Neural cell (in vitro differentiated cells): ENCODE measurements around the gene ATP6AP1. TPM values are rescaled to one million over a fixed set of nuclear protein-coding genes. Genes with fewer than 3 reads are reported as not detected.

ENCODE experiments used
- H2AFZ ChIP-seq: fragments of 200-600, 300-800 bp; sonication (generic), shearing (Covaris generic); 2 replicates; pipeline ENCODE4 v1.6.0; 2014; ENCODE audit warnings: low read depth, mild to moderate bottlenecking, antibody characterized with exemption, low read length, moderate library complexity
- H3F3A ChIP-seq: fragments of 200-600 bp; shearing (Covaris generic); 2 replicates; pipeline ENCODE4 v1.6.1; 2016; ENCODE audit warnings: mild to moderate bottlenecking, moderate library complexity, mixed read lengths, antibody characterized with exemption, low read length; ENCODE audit not compliant: insufficient read depth, poor library complexity, severe bottlenecking
- H3K27ac ChIP-seq: fragments of 200-600, 300-800 bp; sonication (generic), shearing (Covaris generic); 2 replicates; pipeline ENCODE4 v1.5.1; 2014; ENCODE audit warnings: mild to moderate bottlenecking, low read length, moderate library complexity
- H3K27me3 ChIP-seq: fragments of 300-800, 200-600 bp; sonication (generic), shearing (Covaris generic); 2 replicates; pipeline ENCODE4 v1.6.0; 2014; ENCODE audit warnings: mild to moderate bottlenecking, low read depth, low read length, moderate library complexity; ENCODE audit not compliant: insufficient read depth
- H3K36me3 ChIP-seq: fragments of 300-800, 200-600 bp; sonication (generic), shearing (Covaris generic); 2 replicates; pipeline ENCODE4 v1.5.1; 2014; ENCODE audit warnings: mild to moderate bottlenecking, antibody characterized with exemption, low read length, moderate library complexity; ENCODE audit not compliant: insufficient read depth
- H3K4me2 ChIP-seq: fragments of 300-800, 200-600 bp; sonication (generic), shearing (Covaris generic); 2 replicates; pipeline ENCODE4 v1.6.0; 2014; ENCODE audit warnings: mild to moderate bottlenecking, low read length
- H3K4me3 ChIP-seq: fragments of 300-800, 200-600 bp; sonication (generic), shearing (Covaris generic); 2 replicates; pipeline ENCODE4 v1.5.1; 2014; ENCODE audit warnings: mild to moderate bottlenecking, low read length, moderate library complexity
- H3K79me2 ChIP-seq: fragments of 200-600 bp; shearing (Covaris generic); replicated peaks from 2 replicates; pipeline ENCODE4 v1.6.0; 2014; ENCODE audit warnings: mild to moderate bottlenecking, low read length, moderate library complexity; ENCODE audit not compliant: insufficient read depth
- H3K9ac ChIP-seq: fragments of 300-800, 200-600 bp; sonication (generic), shearing (Covaris generic); 2 replicates; pipeline ENCODE4 v1.6.1; 2016; ENCODE audit warnings: mild to moderate bottlenecking, low read length, mixed read lengths
- H3K9me2 ChIP-seq: fragments of 200-600 bp; shearing (Covaris generic); 2 replicates; pipeline ENCODE4 v1.6.1; 2016; ENCODE audit warnings: mild to moderate bottlenecking, low read length, mixed read lengths; ENCODE audit not compliant: insufficient read depth
- H3K9me3 ChIP-seq: fragments of 200-600, 300-800 bp; sonication (generic), shearing (Covaris generic); 2 replicates; pipeline ENCODE4 v1.6.1; 2016; ENCODE audit warnings: mild to moderate bottlenecking, mixed run types, low read length, moderate library complexity, mixed read lengths
- H4K20me1 ChIP-seq: fragments of 200-600 bp; shearing (Covaris generic); 2 replicates; pipeline ENCODE4 v1.6.1; 2016; ENCODE audit warnings: mild to moderate bottlenecking, mixed run types; ENCODE audit not compliant: insufficient read depth
- EP300 ChIP-seq: fragments of 450-650 bp; conservative IDR thresholded peaks from 2 replicates; pipeline ENCODE4 v1.6.1; 2014; ENCODE audit warnings: antibody characterized with exemption, mild to moderate bottlenecking, moderate library complexity; ENCODE audit not compliant: poor library complexity, severe bottlenecking
- EZH2 ChIP-seq: fragments of 200-600, 300-800 bp; shearing (Covaris generic), sonication (generic); IDR thresholded peaks from 2 replicates; pipeline ENCODE4 v1.6.1; 2014; ENCODE audit warnings: antibody characterized with exemption, low read length, borderline replicate concordance, mild to moderate bottlenecking; ENCODE audit not compliant: insufficient read depth, poor library complexity, severe bottlenecking
- MXI1 ChIP-seq: fragments of 450-650 bp; conservative IDR thresholded peaks from 2 replicates; pipeline ENCODE4 v1.6.1; 2014; ENCODE audit warnings: antibody characterized with exemption, mild to moderate bottlenecking; ENCODE audit not compliant: poor library complexity, severe bottlenecking
- POLR2AphosphoS5 ChIP-seq: IDR thresholded peaks from 2 replicates; pipeline ENCODE4 v1.6.1; 2012
- RAD21 ChIP-seq: fragments of 450-650 bp; conservative IDR thresholded peaks from 2 replicates; pipeline ENCODE4 v1.6.1; 2014; ENCODE audit warnings: antibody characterized with exemption, mild to moderate bottlenecking, moderate library complexity
- SMC3 ChIP-seq: fragments of 450-650 bp; conservative IDR thresholded peaks from 2 replicates; pipeline ENCODE4 v1.6.1; 2014; ENCODE audit warnings: antibody characterized with exemption, mild to moderate bottlenecking, moderate library complexity; ENCODE audit not compliant: poor library complexity
- TAF1 ChIP-seq: IDR thresholded peaks from 2 replicates; pipeline ENCODE4 v1.6.1; 2012; ENCODE audit warnings: low read depth
- polyA plus RNA-seq: library from polyadenylated mRNA; depleted of rRNA; stranded (reverse); fragments of >200 nt; gene quantifications from 2 replicates; pipeline ENCODE4 v1.2.3, GENCODE V29; 2014
- TF ChIP-seq, protein P1 (sequence below): IDR thresholded peaks from 2 replicates; pipeline ENCODE4 v1.6.1; 2012; ENCODE audit warnings: borderline replicate concordance
- TF ChIP-seq, protein P2 (sequence below): fragments of 450-650 bp; IDR thresholded peaks from 2 replicates; pipeline ENCODE4 v1.5.1; 2014; ENCODE audit warnings: antibody characterized with exemption, mild to moderate bottlenecking, moderate library complexity; ENCODE audit not compliant: poor library complexity, severe bottlenecking

Gene ATP6AP1
- polyA plus RNA-seq, 1 donor from 2014 or later: 126 TPM

GRCh38 chrX:154484255-154485149 is 56.0 kb downstream of the ATP6AP1 start:
- H3K79me2 ChIP-seq: no peaks in the 10 kb centered on the region
- no peak overlapping the region for H3K4me3 ChIP-seq
- H3K27me3 ChIP-seq: no peaks in the 10 kb centered on the region
- no peaks in the 10 kb centered on the region for H3K36me3 ChIP-seq
- no peaks in the 10 kb centered on the region for H4K20me1 ChIP-seq
- H3F3A ChIP-seq: no peaks in the 10 kb centered on the region
- H3K9me3 ChIP-seq: no peaks in the 10 kb centered on the region
- H3K9ac ChIP-seq: no peak overlapping the region
- H3K4me2 ChIP-seq: no peak overlapping the region
- no peak overlapping the region for H2AFZ ChIP-seq
- H3K9me2 ChIP-seq: no peaks in the 10 kb centered on the region
- TF ChIP-seq, protein P1, sequence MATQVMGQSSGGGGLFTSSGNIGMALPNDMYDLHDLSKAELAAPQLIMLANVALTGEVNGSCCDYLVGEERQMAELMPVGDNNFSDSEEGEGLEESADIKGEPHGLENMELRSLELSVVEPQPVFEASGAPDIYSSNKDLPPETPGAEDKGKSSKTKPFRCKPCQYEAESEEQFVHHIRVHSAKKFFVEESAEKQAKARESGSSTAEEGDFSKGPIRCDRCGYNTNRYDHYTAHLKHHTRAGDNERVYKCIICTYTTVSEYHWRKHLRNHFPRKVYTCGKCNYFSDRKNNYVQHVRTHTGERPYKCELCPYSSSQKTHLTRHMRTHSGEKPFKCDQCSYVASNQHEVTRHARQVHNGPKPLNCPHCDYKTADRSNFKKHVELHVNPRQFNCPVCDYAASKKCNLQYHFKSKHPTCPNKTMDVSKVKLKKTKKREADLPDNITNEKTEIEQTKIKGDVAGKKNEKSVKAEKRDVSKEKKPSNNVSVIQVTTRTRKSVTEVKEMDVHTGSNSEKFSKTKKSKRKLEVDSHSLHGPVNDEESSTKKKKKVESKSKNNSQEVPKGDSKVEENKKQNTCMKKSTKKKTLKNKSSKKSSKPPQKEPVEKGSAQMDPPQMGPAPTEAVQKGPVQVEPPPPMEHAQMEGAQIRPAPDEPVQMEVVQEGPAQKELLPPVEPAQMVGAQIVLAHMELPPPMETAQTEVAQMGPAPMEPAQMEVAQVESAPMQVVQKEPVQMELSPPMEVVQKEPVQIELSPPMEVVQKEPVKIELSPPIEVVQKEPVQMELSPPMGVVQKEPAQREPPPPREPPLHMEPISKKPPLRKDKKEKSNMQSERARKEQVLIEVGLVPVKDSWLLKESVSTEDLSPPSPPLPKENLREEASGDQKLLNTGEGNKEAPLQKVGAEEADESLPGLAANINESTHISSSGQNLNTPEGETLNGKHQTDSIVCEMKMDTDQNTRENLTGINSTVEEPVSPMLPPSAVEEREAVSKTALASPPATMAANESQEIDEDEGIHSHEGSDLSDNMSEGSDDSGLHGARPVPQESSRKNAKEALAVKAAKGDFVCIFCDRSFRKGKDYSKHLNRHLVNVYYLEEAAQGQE: no peak
- no peak for TF ChIP-seq POLR2AphosphoS5
- TF ChIP-seq, protein P2, sequence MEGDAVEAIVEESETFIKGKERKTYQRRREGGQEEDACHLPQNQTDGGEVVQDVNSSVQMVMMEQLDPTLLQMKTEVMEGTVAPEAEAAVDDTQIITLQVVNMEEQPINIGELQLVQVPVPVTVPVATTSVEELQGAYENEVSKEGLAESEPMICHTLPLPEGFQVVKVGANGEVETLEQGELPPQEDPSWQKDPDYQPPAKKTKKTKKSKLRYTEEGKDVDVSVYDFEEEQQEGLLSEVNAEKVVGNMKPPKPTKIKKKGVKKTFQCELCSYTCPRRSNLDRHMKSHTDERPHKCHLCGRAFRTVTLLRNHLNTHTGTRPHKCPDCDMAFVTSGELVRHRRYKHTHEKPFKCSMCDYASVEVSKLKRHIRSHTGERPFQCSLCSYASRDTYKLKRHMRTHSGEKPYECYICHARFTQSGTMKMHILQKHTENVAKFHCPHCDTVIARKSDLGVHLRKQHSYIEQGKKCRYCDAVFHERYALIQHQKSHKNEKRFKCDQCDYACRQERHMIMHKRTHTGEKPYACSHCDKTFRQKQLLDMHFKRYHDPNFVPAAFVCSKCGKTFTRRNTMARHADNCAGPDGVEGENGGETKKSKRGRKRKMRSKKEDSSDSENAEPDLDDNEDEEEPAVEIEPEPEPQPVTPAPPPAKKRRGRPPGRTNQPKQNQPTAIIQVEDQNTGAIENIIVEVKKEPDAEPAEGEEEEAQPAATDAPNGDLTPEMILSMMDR: no peak
- TF ChIP-seq MXI1: no peak
- no peak for TF ChIP-seq EP300
- TF ChIP-seq RAD21: no peak
- TF ChIP-seq EZH2: no peak
- no peak for TF ChIP-seq TAF1
- TF ChIP-seq SMC3: no peak
- H3K27ac ChIP-seq: no peak overlapping the region

GRCh38 chrX:154485150-154486051 is 56.9 kb downstream of the ATP6AP1 start:
- Histone ChIP-seq H3K9me2 (no peaks in the 10 kb centered on the region), H3K27ac (no peak overlapping the region), H3K4me2 (no peak overlapping the region), H3K36me3 (no peaks in the 10 kb centered on the region), H3K27me3 (no peaks in the 10 kb centered on the region), H4K20me1 (no peaks in the 10 kb centered on the region), H3K4me3 (peak overlapping the region; percentile 63), H2AFZ (no peak overlapping the region), H3K9ac (peak overlapping the region; percentile 57), H3K9me3 (no peaks in the 10 kb centered on the region), H3F3A (no peaks in the 10 kb centered on the region), H3K79me2 (no peaks in the 10 kb centered on the region)
- TF ChIP-seq POLR2AphosphoS5 (no peak), SMC3 (no peak), MXI1 (no peak), TAF1 (no peak), RAD21 (no peak), EP300 (no peak), EZH2 (no peak)
- TF ChIP-seq, protein P1: no peak
- TF ChIP-seq, protein P2: no peak
